HEK293 (cell line): Measurements from ENCODE around the gene CEP83.

Experiments used
- CTCF ChIA-PET: fragments of 350-600 bp; formaldehyde crosslinking; extraction: SDS; loops from one replicate; lab custom pipeline; 2021; ENCODE audit warnings: antibody characterized with exemption; lab: Yijun Ruan, JAX
- POLR2A ChIA-PET: fragments of 300-600 bp; formaldehyde crosslinking; extraction: SDS; loops from one replicate; lab custom pipeline; 2020; ENCODE audit warnings: antibody characterized with exemption, inconsistent platforms; lab: Yijun Ruan, JAX
- H3K27ac ChIP-seq: fragments of 200-500 bp; sonication (Bioruptor generic); 2 replicates; pipeline ENCODE4 v1.5.1; 2014; ENCODE audit warnings: low read depth, low read length, control low read depth, inconsistent platforms; ENCODE audit errors: extremely low read depth
- H3K36me3 ChIP-seq, 2 experiments: fragments of 200-500 bp in 1 of 2; sonication (Bioruptor generic) in 1 of 2; 1 replicate in 1 of 2; 2 replicates in 1 of 2; pipeline ENCODE4 v1.5.1; 2014 to 2017; ENCODE audit warnings: inconsistent platforms in 2 of 2, low read length in 2 of 2; ENCODE audit not compliant: control insufficient read depth in 2 of 2, insufficient read depth in 1 of 2
- H3K4me1 ChIP-seq: fragments of 200-500 bp; sonication (Bioruptor generic); 2 replicates; pipeline ENCODE4 v1.5.1; 2014; ENCODE audit warnings: mild to moderate bottlenecking, low read length, inconsistent platforms; ENCODE audit not compliant: control insufficient read depth, insufficient read depth
- H3K4me3 ChIP-seq: 2 replicates; pipeline ENCODE4 v1.5.1; 2011; ENCODE audit warnings: low read depth, mild to moderate bottlenecking, control low read depth, low read length, moderate library complexity
- H3K9me3 ChIP-seq: fragments of 200-500 bp; sonication (Bioruptor generic); 2 replicates; pipeline ENCODE4 v1.5.1; 2014; ENCODE audit warnings: low read depth, low read length, inconsistent platforms; ENCODE audit not compliant: control insufficient read depth, insufficient read depth
- ELK4 ChIP-seq: IDR thresholded peaks from 2 replicates; pipeline ENCODE4 v1.6.1; 2011; ENCODE audit warnings: mild to moderate bottlenecking, low read depth, low read length, borderline replicate concordance
- KLF17 ChIP-seq: fragments of 450-650 bp; formaldehyde crosslinking; IDR thresholded peaks from 2 replicates; pipeline ENCODE4 v1.5.1; 2016; ENCODE audit warnings: missing biosample characterization, missing genetic modification characterization
- MYNN ChIP-seq: fragments of 450-650 bp; formaldehyde crosslinking; IDR thresholded peaks from 2 replicates; pipeline ENCODE4 v1.5.1; 2016; ENCODE audit warnings: missing biosample characterization, missing genetic modification characterization, borderline replicate concordance
- MZF1 ChIP-seq: fragments of 450-650 bp; formaldehyde crosslinking; IDR thresholded peaks from 2 replicates; pipeline ENCODE4 v1.5.1; 2017; ENCODE audit warnings: missing biosample characterization, missing genetic modification characterization, borderline replicate concordance
- PATZ1 ChIP-seq: fragments of 450-650 bp; formaldehyde crosslinking; IDR thresholded peaks from 2 replicates; pipeline ENCODE4 v1.5.1; 2016; ENCODE audit warnings: missing biosample characterization, missing genetic modification characterization
- SP7 ChIP-seq: fragments of 450-650 bp; formaldehyde crosslinking; IDR thresholded peaks from 2 replicates; pipeline ENCODE4 v1.5.1; 2016; ENCODE audit warnings: missing biosample characterization, missing genetic modification characterization
- TRIM28 ChIP-seq: IDR thresholded peaks from 2 replicates; pipeline ENCODE4 v1.6.1; 2011; ENCODE audit warnings: low read length, control low read depth, borderline replicate concordance
- TSHZ1 ChIP-seq: fragments of 450-650 bp; formaldehyde crosslinking; IDR thresholded peaks from 2 replicates; pipeline ENCODE4 v1.5.1; 2016; ENCODE audit warnings: missing biosample characterization, missing genetic modification characterization, borderline replicate concordance
- ZNF184 ChIP-seq: fragments of 450-650 bp; IDR thresholded peaks from 2 replicates; pipeline ENCODE4 v1.5.1; 2018; ENCODE audit warnings: missing biosample characterization, mild to moderate bottlenecking, missing genetic modification characterization
- ZNF26 ChIP-seq: fragments of 450-650 bp; formaldehyde crosslinking; IDR thresholded peaks from 2 replicates; pipeline ENCODE4 v1.5.1; 2016; ENCODE audit warnings: missing biosample characterization, missing genetic modification characterization
- ZNF335 ChIP-seq: fragments of 450-650 bp; formaldehyde crosslinking; conservative IDR thresholded peaks from 2 replicates; pipeline ENCODE4 v1.5.1; 2016; ENCODE audit warnings: missing biosample characterization, missing genetic modification characterization
- ZNF350 ChIP-seq: fragments of 450-650 bp; formaldehyde crosslinking; IDR thresholded peaks from 2 replicates; pipeline ENCODE4 v1.5.0; 2017; ENCODE audit warnings: missing biosample characterization, mild to moderate bottlenecking, missing genetic modification characterization
- ZNF354C ChIP-seq: fragments of 450-650 bp; formaldehyde crosslinking; IDR thresholded peaks from 2 replicates; pipeline ENCODE4 v1.5.1; 2016; ENCODE audit warnings: missing biosample characterization, missing genetic modification characterization, low read depth, borderline replicate concordance
- ZNF449 ChIP-seq: fragments of 450-650 bp; formaldehyde crosslinking; IDR thresholded peaks from 2 replicates; pipeline ENCODE4 v1.5.1; 2017; ENCODE audit warnings: missing biosample characterization, mild to moderate bottlenecking, missing genetic modification characterization, moderate library complexity
- ZNF514 ChIP-seq: fragments of 450-650 bp; formaldehyde crosslinking; IDR thresholded peaks from 2 replicates; pipeline ENCODE4 v1.5.1; 2016; ENCODE audit warnings: missing biosample characterization, missing genetic modification characterization
- ZNF561 ChIP-seq: fragments of 450-650 bp; IDR thresholded peaks from 2 replicates; pipeline ENCODE4 v1.5.1; 2018; ENCODE audit warnings: missing biosample characterization, missing genetic modification characterization, borderline replicate concordance
- ZNF654 ChIP-seq: fragments of 450-650 bp; formaldehyde crosslinking; IDR thresholded peaks from 2 replicates; pipeline ENCODE4 v1.5.1; 2016; ENCODE audit warnings: low read depth, missing biosample characterization, missing genetic modification characterization
- ZNF830 ChIP-seq: fragments of 450-650 bp; IDR thresholded peaks from 2 replicates; pipeline ENCODE4 v1.5.0; 2018; ENCODE audit warnings: missing biosample characterization, missing genetic modification characterization, low read depth, mild to moderate bottlenecking, moderate library complexity
- ZSCAN4 ChIP-seq: fragments of 450-650 bp; formaldehyde crosslinking; IDR thresholded peaks from 2 replicates; pipeline ENCODE4 v1.5.1; 2017; ENCODE audit warnings: missing biosample characterization, missing genetic modification characterization

CEP83 gene

GRCh38 chr12:94488463-94488862, 28.8 kb upstream of the CEP83 start:
- Histone ChIP-seq H3K4me3 (no peak overlapping the region), H3K9me3 (no peaks in the 10 kb centered on the region), H3K36me3 (no peaks in the 10 kb centered on the region), H3K27ac (no peak overlapping the region), H3K4me1 (no peaks in the 10 kb centered on the region)
- TF ChIP-seq ZNF654, result no peak
- TF ChIP-seq ELK4, result no peak
- no peak for TF ChIP-seq ZSCAN4
- TF ChIP-seq KLF17 (tag by site-specific recombination), result no peak
- no peak for TF ChIP-seq ZNF26
- no peak for TF ChIP-seq ZNF830 (tag by site-specific recombination)
- TF ChIP-seq TRIM28, result no peak
- no peak for TF ChIP-seq PATZ1
- no peak for TF ChIP-seq SP7
- TF ChIP-seq MZF1 (tag by site-specific recombination), result no peak
- TF ChIP-seq ZNF184 (tag by site-specific recombination), result no peak
- TF ChIP-seq TSHZ1 (tag by site-specific recombination), result no peak
- TF ChIP-seq ZNF335 (tag by site-specific recombination), result no peak
- no peak for TF ChIP-seq MYNN
- TF ChIP-seq ZNF514, result no peak
- TF ChIP-seq ZNF354C (tag by site-specific recombination), result no peak
- TF ChIP-seq ZNF449, result no peak
- TF ChIP-seq ZNF350, result no peak
- no peak for TF ChIP-seq ZNF561
- ChIA-PET POLR2A (no interaction called here), CTCF (no interaction called here)
